DND-41 (cell line): ENCODE data around the gene ZNF419.
"Not testable (repeated sequence)": the region's sequence is repeated elsewhere in the genome, so short reads cannot be mapped to it uniquely, and the experiment has no call there.

Experiments
- CTCF ChIP-seq: IDR thresholded peaks from 2 replicates; pipeline ENCODE4 v1.5.1; 2012; ENCODE audit warnings: borderline replicate concordance, low read length, moderate library complexity, mild to moderate bottlenecking; ENCODE audit not compliant: poor library complexity, severe bottlenecking; ENCODE audit errors: extremely low read depth
- EZH2 ChIP-seq: IDR thresholded peaks from 3 replicates; pipeline ENCODE4 v1.6.1; 2012; ENCODE audit warnings: borderline replicate concordance, low read depth, mild to moderate bottlenecking, moderate library complexity, low read length, inconsistent platforms; ENCODE audit not compliant: severe bottlenecking

- TF ChIP-seq CTCF, EZH2: not testable (repeated sequence)
Measured at GRCh38 chr19:57518021-57518420, 30.5 kb downstream of the ZNF419 start.
